Esophagus squamous epithelium (tissue), 5 donors: Measurements from ENCODE around the gene OTUD6A. TPM values are rescaled to one million over a fixed set of nuclear protein-coding genes. Genes with fewer than 3 reads are reported as not detected.

Experiments
- DNase-seq: peaks from one replicate; lab custom pipeline; 2025; lab: John Stamatoyannopoulos, UW
- H3K27ac ChIP-seq, 4 donors: fragments of 200-600 bp; sonication (generic); one replicate each; pipeline ENCODE4 v1.5.1; 2016 to 2019; ENCODE audit warnings: mild to moderate bottlenecking in 1 of 4
- H3K27me3 ChIP-seq, 4 donors: fragments of 200-600 bp; sonication (generic); 1 replicate in 3 of 4; 2 replicates in 1 of 4; pipeline versions ENCODE4 v1.5.1 to v1.6.0; 2017 to 2021; ENCODE audit warnings: antibody characterized with exemption in 1 of 4
- H3K36me3 ChIP-seq, 3 donors: fragments of 200-600 bp; sonication (generic); one replicate each; pipeline ENCODE4 v1.5.1; 2016 to 2019
- H3K4me1 ChIP-seq, 3 donors: fragments of 200-600 bp; sonication (generic); one replicate each; pipeline ENCODE4 v1.5.1; 2017 to 2019
- H3K4me3 ChIP-seq, 4 donors: fragments of 200-600 bp; sonication (generic); 1 replicate in 3 of 4; 2 replicates in 1 of 4; pipeline ENCODE4 v1.5.1; 2016 to 2019; ENCODE audit warnings: mild to moderate bottlenecking in 2 of 4, moderate library complexity in 1 of 4
- H3K9me3 ChIP-seq, 3 donors: fragments of 200-600 bp; sonication (generic); one replicate each; pipeline ENCODE4 v1.5.1; 2016 to 2019
- CTCF ChIP-seq, 6 experiments: fragments of 450-650 bp in 4 of 6; fragments of 200-600 bp in 2 of 6; sonication (generic) in 2 of 6; IDR thresholded peaks; one replicate each; pipeline ENCODE4 v1.5.1; 2016 to 2019; ENCODE audit warnings: antibody characterized with exemption in 6 of 6, mild to moderate bottlenecking in 4 of 6, moderate library complexity in 4 of 6
- POLR2A ChIP-seq, 4 donors: fragments of 450-650 bp; IDR thresholded peaks; one replicate each; pipeline ENCODE4 v1.6.1; 2017; ENCODE audit warnings: antibody characterized with exemption in 4 of 4, mild to moderate bottlenecking in 4 of 4, moderate library complexity in 3 of 4
- WGBS, 2 donors: methylation state at CpG; one replicate each; pipeline ENCODE4 v1.1.5; 2018; 5-methylcytosine and 5-hydroxymethylcytosine counted together
- intact Hi-C: fragments of 100-400 bp; cut with DNase I; formaldehyde crosslinking; loops from one replicate; pipeline ENCODE4 v1.15.0; 2022
- total RNA-seq, 4 donors: library from RNA; depleted of rRNA; stranded (reverse); fragments of >200 nt; gene quantifications; one replicate each; pipeline ENCODE4 v1.1.0, GENCODE V29; 2016
- donor health status: DM: yes; HTN: yes; CAD: no.

The OTUD6A gene
- total RNA-seq, 4 donors from 2014 or later, result not detected

GRCh38 chrX:70054391-70054790 is 7.9 kb upstream of the OTUD6A start:
- H3K27me3 ChIP-seq, result no peaks in the 10 kb centered on the region
- no peak overlapping the region for H3K27ac ChIP-seq
- WGBS, 2 donors, result 65% methylated on average over 4 of the region's 5 CpGs; no CpG with 5 or more reads in 1 of the 2 donors
- intact Hi-C loops, result no loop called here
- H3K4me1 ChIP-seq, result no peaks in the 10 kb centered on the region
- no peak for TF ChIP-seq POLR2A (IDR thresholded peaks at IDR 0.05)
- no peak for TF ChIP-seq CTCF (IDR thresholded peaks at IDR 0.05)
- no peaks in the 10 kb centered on the region for H3K9me3 ChIP-seq
- no peak for DNase-seq
- no peaks in the 10 kb centered on the region for H3K36me3 ChIP-seq
- H3K4me3 ChIP-seq, result no peak overlapping the region

- no peak for DNase-seq
- WGBS, 2 donors, result 85 to 96% methylated on average over 14 to 46 of the region's 52 CpGs
- H3K27ac ChIP-seq, result no peak overlapping the region
These were observed 799 bp downstream of the OTUD6A start for GRCh38 chrX:70062961-70063550.

GRCh38 chrX:70066646-70067045 is 4.4 kb downstream of the OTUD6A start:
- Histone ChIP-seq H3K9me3 (no peaks in the 10 kb centered on the region), H3K4me1 (no peaks in the 10 kb centered on the region), H3K27ac (no peak overlapping the region), H3K36me3 (no peaks in the 10 kb centered on the region), H3K27me3 (no peaks in the 10 kb centered on the region), H3K4me3 (no peak overlapping the region)
- DNase-seq, result no peak
- intact Hi-C loops, result no loop called here
- WGBS, 2 donors, result 77 to 85% methylated on average over 4 to 7 of the region's 7 CpGs
- TF ChIP-seq CTCF (IDR thresholded peaks at IDR 0.05), result no peak
- TF ChIP-seq POLR2A (IDR thresholded peaks at IDR 0.05), result no peak

More at GRCh38 chrX:70062961-70063550, 799 bp downstream of the OTUD6A start:
- Histone ChIP-seq H3K4me3 (no peak overlapping the region), H3K27me3 (no peaks in the 10 kb centered on the region), H3K36me3 (no peaks in the 10 kb centered on the region), H3K9me3 (no peaks in the 10 kb centered on the region), H3K4me1 (no peaks in the 10 kb centered on the region)
- intact Hi-C loops, result no loop called here
- TF ChIP-seq POLR2A (IDR thresholded peaks at IDR 0.05) (no peak), CTCF (IDR thresholded peaks at IDR 0.05) (no peak)

- H3K27ac ChIP-seq, result no peak overlapping the region
- 61 to 82% methylated on average over 4 to 5 of the region's 5 CpGs for WGBS, 2 donors
- TF ChIP-seq CTCF (IDR thresholded peaks at IDR 0.05) (no peak), POLR2A (IDR thresholded peaks at IDR 0.05) (no peak)
- intact Hi-C loops, result no loop called here
- H3K9me3 ChIP-seq, result peaks cover 0 to 6% (median 0%) of the 10 kb centered on the region in 3 donors
- no peak overlapping the region for H3K4me3 ChIP-seq
- no peaks in the 10 kb centered on the region for H3K36me3 ChIP-seq
- H3K4me1 ChIP-seq, result no peaks in the 10 kb centered on the region
- no peak for DNase-seq
- H3K27me3 ChIP-seq, result no peaks in the 10 kb centered on the region
These were observed 17.0 kb downstream of the OTUD6A start for GRCh38 chrX:70079297-70079696.

- Histone ChIP-seq H3K4me1 (no peaks in the 10 kb centered on the region), H3K27ac (no peak overlapping the region), H3K9me3 (peaks cover 0 to 6% (median 0%) of the 10 kb centered on the region in 3 donors), H3K36me3 (no peaks in the 10 kb centered on the region), H3K4me3 (no peak overlapping the region), H3K27me3 (no peaks in the 10 kb centered on the region)
- DNase-seq, result no peak
- no peak for TF ChIP-seq POLR2A (IDR thresholded peaks at IDR 0.05)
- TF ChIP-seq CTCF (IDR thresholded peaks at IDR 0.05), result no peak
- intact Hi-C loops, result no loop called here
- WGBS, 2 donors, result 49 to 78% methylated on average over 3 of the region's 3 CpGs
These were observed 17.6 kb downstream of the OTUD6A start for GRCh38 chrX:70079870-70080269.
